Ishikawa (cell line): Measurements from ENCODE around the gene GAS7.

Source experiments
- CEBPB ChIP-seq: IDR thresholded peaks from 2 replicates; pipeline ENCODE4 v1.6.1; 2012
- CREB1 ChIP-seq: IDR thresholded peaks from 2 replicates; pipeline ENCODE4 v1.6.1; 2012; ENCODE audit warnings: low read depth
- EGR1 ChIP-seq: IDR thresholded peaks from 2 replicates; pipeline ENCODE4 v1.6.1; 2012
- EP300 ChIP-seq: IDR thresholded peaks from 2 replicates; pipeline ENCODE4 v1.6.1; 2012; ENCODE audit warnings: borderline replicate concordance
- FOXM1 ChIP-seq: IDR thresholded peaks from 2 replicates; pipeline ENCODE4 v1.6.1; 2012; ENCODE audit warnings: low read depth, borderline replicate concordance
- MAX ChIP-seq: IDR thresholded peaks from 2 replicates; pipeline ENCODE4 v1.6.1; 2012
- NFIC ChIP-seq: IDR thresholded peaks from 2 replicates; pipeline ENCODE4 v1.6.1; 2012
- RAD21 ChIP-seq: IDR thresholded peaks from 2 replicates; pipeline ENCODE4 v1.6.1; 2012; ENCODE audit warnings: low read depth
- TAF1 ChIP-seq: IDR thresholded peaks from 2 replicates; pipeline ENCODE4 v1.6.1; 2012; ENCODE audit warnings: low read depth, mild to moderate bottlenecking
- TCF12 ChIP-seq: IDR thresholded peaks from 2 replicates; pipeline ENCODE4 v1.6.1; 2012; ENCODE audit warnings: low read depth
- TEAD4 ChIP-seq: IDR thresholded peaks from 2 replicates; pipeline ENCODE4 v1.6.1; 2012
- USF1 ChIP-seq: IDR thresholded peaks from 2 replicates; pipeline ENCODE4 v1.6.1; 2012
- YY1 ChIP-seq: IDR thresholded peaks from 2 replicates; pipeline ENCODE4 v1.6.1; 2012; ENCODE audit warnings: low read depth
- ZBTB7A ChIP-seq: IDR thresholded peaks from 2 replicates; pipeline ENCODE4 v1.6.1; 2012; ENCODE audit warnings: low read depth
- TF ChIP-seq, protein P1 (sequence below): IDR thresholded peaks from 2 replicates; pipeline ENCODE4 v1.6.1; 2012; ENCODE audit warnings: low read depth, mild to moderate bottlenecking

GAS7 gene

DNA sequence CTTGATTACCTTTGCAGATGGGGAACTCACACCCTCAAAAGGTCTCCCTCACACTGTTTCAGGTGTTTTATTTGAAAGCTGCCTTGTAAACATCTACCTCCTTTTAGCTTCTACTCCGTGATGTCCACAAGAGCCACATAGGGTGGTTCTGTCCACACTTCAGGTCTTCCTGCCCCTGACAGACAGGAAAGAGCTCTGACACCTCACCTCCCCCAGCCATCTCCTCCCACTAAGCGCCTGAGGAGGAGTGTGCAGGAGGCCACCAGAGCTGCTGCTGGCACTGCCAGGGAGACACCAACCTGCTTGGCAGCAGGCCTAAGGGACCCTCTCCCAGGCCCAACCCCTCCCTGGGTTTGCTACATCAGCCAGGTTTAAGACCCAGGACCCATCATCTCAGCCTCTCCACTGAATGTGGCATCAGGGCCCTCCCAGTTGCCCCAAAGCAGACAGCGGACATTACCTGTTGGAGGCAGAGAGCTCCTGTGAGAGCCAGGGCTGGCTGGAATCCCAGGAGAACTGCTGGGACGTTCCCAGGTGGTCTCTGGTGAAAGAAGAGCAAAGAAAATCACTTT is 217.0 kb downstream of the GAS7 start:
- TF ChIP-seq TEAD4: no peak
- no peak for TF ChIP-seq YY1
- no peak for TF ChIP-seq NFIC
- TF ChIP-seq ZBTB7A: no peak
- no peak for TF ChIP-seq MAX
- TF ChIP-seq, protein P1, sequence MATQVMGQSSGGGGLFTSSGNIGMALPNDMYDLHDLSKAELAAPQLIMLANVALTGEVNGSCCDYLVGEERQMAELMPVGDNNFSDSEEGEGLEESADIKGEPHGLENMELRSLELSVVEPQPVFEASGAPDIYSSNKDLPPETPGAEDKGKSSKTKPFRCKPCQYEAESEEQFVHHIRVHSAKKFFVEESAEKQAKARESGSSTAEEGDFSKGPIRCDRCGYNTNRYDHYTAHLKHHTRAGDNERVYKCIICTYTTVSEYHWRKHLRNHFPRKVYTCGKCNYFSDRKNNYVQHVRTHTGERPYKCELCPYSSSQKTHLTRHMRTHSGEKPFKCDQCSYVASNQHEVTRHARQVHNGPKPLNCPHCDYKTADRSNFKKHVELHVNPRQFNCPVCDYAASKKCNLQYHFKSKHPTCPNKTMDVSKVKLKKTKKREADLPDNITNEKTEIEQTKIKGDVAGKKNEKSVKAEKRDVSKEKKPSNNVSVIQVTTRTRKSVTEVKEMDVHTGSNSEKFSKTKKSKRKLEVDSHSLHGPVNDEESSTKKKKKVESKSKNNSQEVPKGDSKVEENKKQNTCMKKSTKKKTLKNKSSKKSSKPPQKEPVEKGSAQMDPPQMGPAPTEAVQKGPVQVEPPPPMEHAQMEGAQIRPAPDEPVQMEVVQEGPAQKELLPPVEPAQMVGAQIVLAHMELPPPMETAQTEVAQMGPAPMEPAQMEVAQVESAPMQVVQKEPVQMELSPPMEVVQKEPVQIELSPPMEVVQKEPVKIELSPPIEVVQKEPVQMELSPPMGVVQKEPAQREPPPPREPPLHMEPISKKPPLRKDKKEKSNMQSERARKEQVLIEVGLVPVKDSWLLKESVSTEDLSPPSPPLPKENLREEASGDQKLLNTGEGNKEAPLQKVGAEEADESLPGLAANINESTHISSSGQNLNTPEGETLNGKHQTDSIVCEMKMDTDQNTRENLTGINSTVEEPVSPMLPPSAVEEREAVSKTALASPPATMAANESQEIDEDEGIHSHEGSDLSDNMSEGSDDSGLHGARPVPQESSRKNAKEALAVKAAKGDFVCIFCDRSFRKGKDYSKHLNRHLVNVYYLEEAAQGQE: no peak
- TF ChIP-seq CEBPB: no peak
- no peak for TF ChIP-seq RAD21
- TF ChIP-seq EP300: no peak
- no peak for TF ChIP-seq TAF1
- no peak for TF ChIP-seq TCF12
- no peak for TF ChIP-seq FOXM1
- TF ChIP-seq USF1: no peak
- no peak for TF ChIP-seq EGR1
- TF ChIP-seq CREB1: no peak

GRCh38 chr17:9979463-9979995 is 218.9 kb downstream of the GAS7 start:
- TF ChIP-seq EP300: no peak
- TF ChIP-seq CEBPB: no peak
- no peak for TF ChIP-seq TCF12

- no peak for TF ChIP-seq CEBPB
- no peak for TF ChIP-seq NFIC
- TF ChIP-seq EGR1: no peak
- no peak for TF ChIP-seq ZBTB7A
- no peak for TF ChIP-seq FOXM1
- no peak for TF ChIP-seq YY1
- no peak for TF ChIP-seq EP300
- no peak for TF ChIP-seq MAX
- no peak for TF ChIP-seq TEAD4
- no peak for TF ChIP-seq TCF12
- TF ChIP-seq USF1: no peak
- TF ChIP-seq RAD21: no peak
- TF ChIP-seq CREB1: no peak
- TF ChIP-seq TAF1: no peak
- TF ChIP-seq, protein P1: no peak
Observed at GRCh38 chr17:9977180-9977575, 221.2 kb downstream of the GAS7 start.

DNA sequence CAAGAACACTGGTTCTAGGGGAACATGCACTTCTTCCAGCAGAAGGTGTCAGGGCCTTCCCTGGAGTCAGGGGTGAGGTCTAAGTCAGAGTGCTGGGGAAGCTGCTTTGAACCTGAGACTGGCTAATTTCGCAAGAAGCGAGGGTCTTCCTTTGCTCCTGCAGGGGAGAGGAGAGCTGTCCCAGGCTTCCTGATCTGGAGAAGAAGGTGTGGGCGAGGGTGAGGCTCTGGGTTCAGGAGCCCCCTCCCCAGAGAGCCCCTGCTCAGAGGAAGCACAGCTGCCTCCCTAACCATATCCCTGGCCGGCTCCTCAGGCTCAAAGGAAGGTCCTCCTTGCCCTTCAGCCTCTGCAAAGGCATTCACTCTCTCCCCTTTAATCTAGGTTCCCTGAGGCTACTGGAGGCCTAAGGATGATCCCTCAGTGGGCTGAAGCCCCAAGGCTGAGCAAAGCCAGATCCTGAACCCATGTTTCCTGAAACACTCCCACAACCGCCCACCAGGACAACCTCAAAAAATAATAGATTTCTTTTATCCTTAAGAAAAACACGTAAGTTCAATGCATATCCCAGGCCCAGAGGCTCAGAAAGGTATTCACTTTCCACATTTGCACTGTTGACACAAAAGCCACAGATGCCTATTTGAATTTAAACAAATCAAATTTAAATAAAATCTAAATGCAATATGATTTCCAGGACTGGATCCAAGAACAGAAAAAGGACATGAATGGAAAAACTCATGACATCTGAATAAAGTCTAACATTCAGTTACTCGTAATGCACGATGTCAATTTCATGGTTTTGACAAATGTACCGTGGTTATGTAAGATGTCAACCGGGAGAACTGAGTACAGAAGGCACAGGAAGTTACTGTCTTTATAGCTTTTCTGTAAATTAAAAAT is 221.9 kb downstream of the GAS7 start:
- TF ChIP-seq, protein P1: no peak
- TF ChIP-seq TCF12 (no peak), TEAD4 (no peak), TAF1 (no peak), RAD21 (no peak), EGR1 (no peak), EP300 (no peak), MAX (no peak), YY1 (no peak), CEBPB (no peak), FOXM1 (no peak), NFIC (no peak), USF1 (no peak), CREB1 (no peak)
